HG03439 (cell line): ENCODE measurements around the gene GGCT.

Experiments
- ATAC-seq: cut with Tn5 transposase; IDR thresholded peaks from one replicate; pipeline ENCODE4 v1.9.1; 2021; ENCODE audit warnings: mild to moderate bottlenecking, moderate library complexity; ENCODE audit not compliant: unreplicated experiment

The GGCT gene

GRCh38 chr7:30479202-30480120, 25.2 kb downstream of the GGCT start:
- ATAC-seq, result no peak

GRCh38 chr7:30478349-30479201, 26.1 kb downstream of the GGCT start, which contains the start of gene NOD1:
Gene NOD1 (minus strand): TSS chr7:30478784. CDS start chr7:30456921, 21,863 bp downstream.
- peak; percentile 92 for ATAC-seq

GRCh38 chr7:30476459-30477145, 28.0 kb downstream of the GGCT start:
- ATAC-seq, result no peak

GRCh38 chr7:30475580-30475979, 29.0 kb downstream of the GGCT start:
- ATAC-seq, result no peak

GRCh38 chr7:30474893-30475292, 29.7 kb downstream of the GGCT start:
- ATAC-seq, result no peak

GRCh38 chr7:30474485-30474884, 30.1 kb downstream of the GGCT start:
- ATAC-seq, result no peak

GRCh38 chr7:30473903-30474302, 30.7 kb downstream of the GGCT start:
- no peak for ATAC-seq

GRCh38 chr7:30472784-30473775, 31.5 kb downstream of the GGCT start:
- ATAC-seq, result no peak

GRCh38 chr7:30472081-30472783, 32.4 kb downstream of the GGCT start:
- ATAC-seq, result no peak

- ATAC-seq, result no peak
These were observed 33.4 kb downstream of the GGCT start for GRCh38 chr7:30471205-30471604.

- ATAC-seq, result no peak
These were observed 33.9 kb downstream of the GGCT start for GRCh38 chr7:30470771-30471170.

GRCh38 chr7:30470163-30470770, 34.4 kb downstream of the GGCT start:
- no peak for ATAC-seq

GRCh38 chr7:30469303-30469702, 35.3 kb downstream of the GGCT start:
- no peak for ATAC-seq

- ATAC-seq, result no peak
These were observed 35.8 kb downstream of the GGCT start for GRCh38 chr7:30468791-30469190.

GRCh38 chr7:30468041-30468440, 36.6 kb downstream of the GGCT start:
- ATAC-seq, result no peak

GRCh38 chr7:30467271-30467670, 37.4 kb downstream of the GGCT start:
- ATAC-seq, result no peak

- ATAC-seq, result no peak
These were observed 38.4 kb downstream of the GGCT start for GRCh38 chr7:30466266-30466665.

GRCh38 chr7:30465811-30466180, 38.8 kb downstream of the GGCT start:
- no peak for ATAC-seq
